HCT116 (cell line): ENCODE measurements around the gene ATG101.

ENCODE experiments used
- EGR1 ChIP-seq: IDR thresholded peaks from 2 replicates; pipeline ENCODE4 v1.6.1; 2012; ENCODE audit warnings: low read depth
- EZH2 ChIP-seq: fragments of 200-600 bp; sonication (generic); IDR thresholded peaks from 2 replicates; pipeline ENCODE4 v1.6.1; 2017; ENCODE audit warnings: antibody characterized with exemption, mixed run types
- EZH2phosphoT487 ChIP-seq: fragments of 200-600 bp; IDR thresholded peaks from 2 replicates; pipeline ENCODE4 v1.6.1; 2018; ENCODE audit warnings: antibody characterized with exemption, borderline replicate concordance
- POLR2A ChIP-seq: IDR thresholded peaks from 2 replicates; pipeline ENCODE4 v1.7.0; 2011; ENCODE audit warnings: borderline replicate concordance; ENCODE audit not compliant: insufficient read depth, insufficient read length; ENCODE audit errors: extremely low read depth
- POLR2AphosphoS5 ChIP-seq: IDR thresholded peaks from 2 replicates; pipeline ENCODE4 v1.6.1; 2011; ENCODE audit warnings: mild to moderate bottlenecking, low read depth, low read length, moderate library complexity
- RAD21 ChIP-seq: IDR thresholded peaks from 2 replicates; pipeline ENCODE4 v1.6.1; 2012; ENCODE audit warnings: low read depth, mild to moderate bottlenecking
- SRF ChIP-seq: IDR thresholded peaks from 2 replicates; pipeline ENCODE4 v1.6.1; 2012; ENCODE audit warnings: low read depth
- YY1 ChIP-seq: IDR thresholded peaks from 2 replicates; pipeline ENCODE4 v1.6.1; 2011; ENCODE audit warnings: low read length, low read depth, moderate library complexity, mild to moderate bottlenecking; ENCODE audit not compliant: insufficient replicate concordance; ENCODE audit errors: extremely low read depth
- ZFX ChIP-seq: fragments of 450-650 bp; IDR thresholded peaks from 2 replicates; pipeline ENCODE4 v1.6.1; 2017
- TF ChIP-seq, protein P1 (sequence below), 3 experiments: fragments of 200-600 bp in 1 of 3; sonication (generic) in 1 of 3; IDR thresholded peaks in 2 of 3; conservative IDR thresholded peaks in 1 of 3; 2 replicates each; pipeline ENCODE4 v1.5.1; 2012 to 2017; ENCODE audit warnings: low read depth in 2 of 3, low read length in 2 of 3, antibody characterized with exemption in 1 of 3, borderline replicate concordance in 1 of 3, control low read depth in 1 of 3, mild to moderate bottlenecking in 1 of 3, mixed read lengths in 1 of 3, mixed run types in 1 of 3, moderate library complexity in 1 of 3; ENCODE audit not compliant: insufficient read depth in 1 of 3
- TF ChIP-seq, protein P2 (sequence below): IDR thresholded peaks from 2 replicates; pipeline ENCODE4 v1.6.1; 2011; ENCODE audit warnings: mild to moderate bottlenecking, low read length, moderate library complexity; ENCODE audit not compliant: insufficient replicate concordance; ENCODE audit errors: extremely low read depth

DNA sequence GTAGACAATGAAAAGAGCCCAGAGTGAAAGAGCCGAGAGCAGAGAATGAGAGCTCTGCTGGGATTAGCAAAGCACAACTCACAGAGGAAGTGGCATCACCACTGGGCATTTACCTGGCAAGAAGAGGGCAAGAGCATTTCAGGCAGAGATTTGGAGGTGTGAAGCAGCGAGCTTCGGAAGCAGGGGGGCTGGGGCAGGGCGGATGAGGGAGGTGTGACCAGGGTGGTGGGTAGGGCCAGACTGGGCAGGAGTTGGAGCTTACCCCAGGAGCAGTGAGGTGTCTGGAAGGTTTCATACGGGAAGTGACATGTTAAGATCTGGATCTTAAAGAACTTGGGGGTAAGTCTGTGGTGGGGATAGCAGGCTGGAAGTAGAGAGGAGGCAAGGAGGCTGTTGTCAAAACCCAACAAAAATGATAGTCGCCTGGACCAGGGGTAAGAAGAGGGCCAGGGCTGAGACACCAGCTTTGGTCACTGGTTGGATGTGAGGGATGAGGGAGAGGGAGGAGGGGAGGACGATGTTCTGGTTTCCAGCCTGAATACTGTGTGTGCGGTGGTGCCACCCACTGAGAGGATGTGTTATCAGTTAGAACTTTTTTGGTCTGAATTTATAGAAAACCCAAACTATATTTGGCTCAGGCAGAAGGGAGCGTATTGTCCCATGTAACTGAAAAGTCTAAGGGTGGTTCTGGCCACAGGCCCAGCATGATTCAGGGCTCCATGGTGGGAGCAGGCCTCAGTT, 14.9 kb downstream of the ATG101 start:
- TF ChIP-seq RAD21 (no peak), ZFX (no peak), SRF (no peak), POLR2A (no peak), POLR2AphosphoS5 (no peak), YY1 (no peak), EZH2 (no peak), EZH2phosphoT487 (no peak), EGR1 (no peak)
- TF ChIP-seq, protein P1, sequence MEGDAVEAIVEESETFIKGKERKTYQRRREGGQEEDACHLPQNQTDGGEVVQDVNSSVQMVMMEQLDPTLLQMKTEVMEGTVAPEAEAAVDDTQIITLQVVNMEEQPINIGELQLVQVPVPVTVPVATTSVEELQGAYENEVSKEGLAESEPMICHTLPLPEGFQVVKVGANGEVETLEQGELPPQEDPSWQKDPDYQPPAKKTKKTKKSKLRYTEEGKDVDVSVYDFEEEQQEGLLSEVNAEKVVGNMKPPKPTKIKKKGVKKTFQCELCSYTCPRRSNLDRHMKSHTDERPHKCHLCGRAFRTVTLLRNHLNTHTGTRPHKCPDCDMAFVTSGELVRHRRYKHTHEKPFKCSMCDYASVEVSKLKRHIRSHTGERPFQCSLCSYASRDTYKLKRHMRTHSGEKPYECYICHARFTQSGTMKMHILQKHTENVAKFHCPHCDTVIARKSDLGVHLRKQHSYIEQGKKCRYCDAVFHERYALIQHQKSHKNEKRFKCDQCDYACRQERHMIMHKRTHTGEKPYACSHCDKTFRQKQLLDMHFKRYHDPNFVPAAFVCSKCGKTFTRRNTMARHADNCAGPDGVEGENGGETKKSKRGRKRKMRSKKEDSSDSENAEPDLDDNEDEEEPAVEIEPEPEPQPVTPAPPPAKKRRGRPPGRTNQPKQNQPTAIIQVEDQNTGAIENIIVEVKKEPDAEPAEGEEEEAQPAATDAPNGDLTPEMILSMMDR (IDR thresholded peaks at IDR 0.05 in 2 of 3, conservative IDR thresholded peaks at IDR 0.05 in 1 of 3; ENCODE audit: borderline replicate concordance in 1 of 3, insufficient read depth in 1 of 3, low read depth in 2 of 3, low read length in 2 of 3) = no peak
- TF ChIP-seq, protein P2, sequence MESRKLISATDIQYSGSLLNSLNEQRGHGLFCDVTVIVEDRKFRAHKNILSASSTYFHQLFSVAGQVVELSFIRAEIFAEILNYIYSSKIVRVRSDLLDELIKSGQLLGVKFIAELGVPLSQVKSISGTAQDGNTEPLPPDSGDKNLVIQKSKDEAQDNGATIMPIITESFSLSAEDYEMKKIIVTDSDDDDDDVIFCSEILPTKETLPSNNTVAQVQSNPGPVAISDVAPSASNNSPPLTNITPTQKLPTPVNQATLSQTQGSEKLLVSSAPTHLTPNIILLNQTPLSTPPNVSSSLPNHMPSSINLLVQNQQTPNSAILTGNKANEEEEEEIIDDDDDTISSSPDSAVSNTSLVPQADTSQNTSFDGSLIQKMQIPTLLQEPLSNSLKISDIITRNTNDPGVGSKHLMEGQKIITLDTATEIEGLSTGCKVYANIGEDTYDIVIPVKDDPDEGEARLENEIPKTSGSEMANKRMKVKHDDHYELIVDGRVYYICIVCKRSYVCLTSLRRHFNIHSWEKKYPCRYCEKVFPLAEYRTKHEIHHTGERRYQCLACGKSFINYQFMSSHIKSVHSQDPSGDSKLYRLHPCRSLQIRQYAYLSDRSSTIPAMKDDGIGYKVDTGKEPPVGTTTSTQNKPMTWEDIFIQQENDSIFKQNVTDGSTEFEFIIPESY = no peak
